Body of pancreas (tissue), 4 donors: Measurements from ENCODE around the gene RPL4. TPM values are rescaled to one million over a fixed set of nuclear protein-coding genes. Genes with fewer than 3 reads are reported as not detected.

Experiments
- ATAC-seq: fragments of 150-250 bp; one replicate; pipeline ENCODE4 v1.9.1; 2016
- DNase-seq, 4 donors: peaks; one replicate each; pipeline ENCODE4 v3.0.0-alpha.2; 2019
- H3K27ac ChIP-seq, 4 donors: fragments of 200-600 bp; sonication (generic); 1 replicate in 3 of 4; 2 replicates in 1 of 4; pipeline versions ENCODE4 v1.5.1 to v1.6.1; 2016 to 2019; ENCODE audit warnings: mild to moderate bottlenecking in 1 of 4, mixed read lengths in 1 of 4, moderate library complexity in 1 of 4
- H3K27me3 ChIP-seq, 2 donors: fragments of 200-600 bp; sonication (generic); one replicate each; pipeline ENCODE4 v1.6.0; 2016; ENCODE audit warnings: mild to moderate bottlenecking in 1 of 2
- H3K36me3 ChIP-seq, 2 donors: fragments of 200-600 bp; sonication (generic); replicated peaks in 1 of 2; 2 replicates each; pipeline ENCODE4 v1.5.1; 2016; ENCODE audit warnings: low read depth in 2 of 2; ENCODE audit not compliant: insufficient read depth in 1 of 2
- H3K4me1 ChIP-seq: fragments of 200-600 bp; sonication (generic); one replicate; pipeline ENCODE4 v1.6.0; 2016
- H3K4me3 ChIP-seq, 2 donors: fragments of 200-600 bp; sonication (generic); 1 replicate in 1 of 2; 2 replicates in 1 of 2; pipeline ENCODE4 v1.5.1; 2016 to 2019
- H3K9me3 ChIP-seq, 3 donors: fragments of 200-600 bp; sonication (generic); 1 replicate in 2 of 3; 2 replicates in 1 of 3; pipeline ENCODE4 v1.5.1; 2016
- POLR2A ChIP-seq, 3 donors: fragments of 450-650 bp; IDR thresholded peaks; one replicate each; pipeline ENCODE4 v1.6.1; 2016; ENCODE audit warnings: antibody characterized with exemption in 3 of 3, mild to moderate bottlenecking in 2 of 3
- WGBS, 2 donors: methylation state at CpG; one replicate each; pipeline ENCODE4 v1.1.5; 2017; 5-methylcytosine and 5-hydroxymethylcytosine counted together
- intact Hi-C: fragments of 100-400 bp; cut with DNase I; formaldehyde crosslinking; loops from one replicate; pipeline ENCODE4 v1.15.1; 2023
- microRNA-seq, 2 donors: library from miRNA; unstranded; fragments of <30 nt; microRNA quantifications; one replicate each; pipeline ENCODE4, GENCODE V29; 2016; ENCODE audit warnings: borderline number of aligned reads in 2 of 2, borderline replicate concordance in 2 of 2
- small RNA-seq: library from RNA; depleted of rRNA; stranded (forward); fragments of <200 nt; gene quantifications from one replicate; pipeline ENCODE3, GENCODE V24; 2016
- total RNA-seq, 2 donors: library from RNA; depleted of rRNA; stranded (reverse); fragments of >200 nt; gene quantifications; one replicate each; pipeline ENCODE4 v1.1.0, GENCODE V29; 2016
- TF ChIP-seq, protein P1 (sequence below), 7 experiments: fragments of 450-650 bp in 4 of 7; fragments of 200-600 bp in 3 of 7; sonication (generic) in 3 of 7; IDR thresholded peaks; one replicate each; pipeline ENCODE4 v1.5.1; 2016 to 2019; ENCODE audit warnings: antibody characterized with exemption in 7 of 7

Gene RPL4
- total RNA-seq, 2 donors from 2014 or later = 789 to 1,823 TPM

- no peak for DNase-seq
- Histone ChIP-seq H3K9me3 (no peaks in the 10 kb centered on the region), H3K4me3 (no peak overlapping the region), H3K4me1 (no peaks in the 10 kb centered on the region), H3K27ac (no peak overlapping the region), H3K27me3 (no peaks in the 10 kb centered on the region), H3K36me3 (no peaks in the 10 kb centered on the region)
- no peak for ATAC-seq
- TF ChIP-seq, protein P1, sequence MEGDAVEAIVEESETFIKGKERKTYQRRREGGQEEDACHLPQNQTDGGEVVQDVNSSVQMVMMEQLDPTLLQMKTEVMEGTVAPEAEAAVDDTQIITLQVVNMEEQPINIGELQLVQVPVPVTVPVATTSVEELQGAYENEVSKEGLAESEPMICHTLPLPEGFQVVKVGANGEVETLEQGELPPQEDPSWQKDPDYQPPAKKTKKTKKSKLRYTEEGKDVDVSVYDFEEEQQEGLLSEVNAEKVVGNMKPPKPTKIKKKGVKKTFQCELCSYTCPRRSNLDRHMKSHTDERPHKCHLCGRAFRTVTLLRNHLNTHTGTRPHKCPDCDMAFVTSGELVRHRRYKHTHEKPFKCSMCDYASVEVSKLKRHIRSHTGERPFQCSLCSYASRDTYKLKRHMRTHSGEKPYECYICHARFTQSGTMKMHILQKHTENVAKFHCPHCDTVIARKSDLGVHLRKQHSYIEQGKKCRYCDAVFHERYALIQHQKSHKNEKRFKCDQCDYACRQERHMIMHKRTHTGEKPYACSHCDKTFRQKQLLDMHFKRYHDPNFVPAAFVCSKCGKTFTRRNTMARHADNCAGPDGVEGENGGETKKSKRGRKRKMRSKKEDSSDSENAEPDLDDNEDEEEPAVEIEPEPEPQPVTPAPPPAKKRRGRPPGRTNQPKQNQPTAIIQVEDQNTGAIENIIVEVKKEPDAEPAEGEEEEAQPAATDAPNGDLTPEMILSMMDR (IDR thresholded peaks at IDR 0.05) = no peak
- no peak for TF ChIP-seq POLR2A (IDR thresholded peaks at IDR 0.05)
- 92 to 97% methylated on average over 4 of the region's 4 CpGs for WGBS, 2 donors
- intact Hi-C loops = no loop called here
Observed at GRCh38 chr15:66452420-66452819, 52.2 kb downstream of the RPL4 start.

Small RNA genes within 50 kb of the gene (microRNA-seq; reads per million reads assigned to microRNA genes)
- 0 to 0.47 reads per million in 2 donors for gene MIR4512

Small RNA genes within 50 kb of the gene (small RNA-seq; reads per million reads assigned to genes)
- not detected for gene MIR4512
- not detected for gene RF01159
- gene SNORD16 = not detected
- not detected for gene SNORD18A
- gene SNORD18B = not detected
- not detected for gene SNORD18C

Other genes starting within 250 kb of the RPL4 start
- gene DIS3L, start 211.3 kb downstream of the RPL4 start, total RNA-seq = 10 to 100 TPM; 17.5 to 17.9 TPM
- gene TIPIN, start 148.2 kb downstream of the RPL4 start, total RNA-seq = 1 to 10 TPM; 2.9 to 6.6 TPM
- 10 to 100 TPM; 25.2 to 29.0 TPM for gene MAP2K1, start 117.9 kb downstream of the RPL4 start, total RNA-seq
- gene SNAPC5, start 7.1 kb downstream of the RPL4 start, total RNA-seq = 10 to 100 TPM; 13.5 to 14.5 TPM
- gene ZWILCH, start 471 bp upstream of the RPL4 start, total RNA-seq = 1 to 10 TPM in 1 of 2 donors, under 1 TPM in 1; 0.99 to 1.8 TPM
- gene LCTL, start 61.1 kb upstream of the RPL4 start, total RNA-seq = not detected
- gene SMAD6, start 197.4 kb upstream of the RPL4 start, total RNA-seq = 10 to 100 TPM; 14.0 to 25.4 TPM